NB4 (cell line): Measurements from ENCODE around the gene RANGRF.

ENCODE experiments used
- CTCF ChIP-seq: IDR thresholded peaks from one replicate; pipeline ENCODE4 v1.5.1; 2012; ENCODE audit warnings: low read depth, low read length
- MAX ChIP-seq: IDR thresholded peaks from 2 replicates; pipeline ENCODE4 v1.6.1; 2011; ENCODE audit warnings: low read depth, low read length

DNA sequence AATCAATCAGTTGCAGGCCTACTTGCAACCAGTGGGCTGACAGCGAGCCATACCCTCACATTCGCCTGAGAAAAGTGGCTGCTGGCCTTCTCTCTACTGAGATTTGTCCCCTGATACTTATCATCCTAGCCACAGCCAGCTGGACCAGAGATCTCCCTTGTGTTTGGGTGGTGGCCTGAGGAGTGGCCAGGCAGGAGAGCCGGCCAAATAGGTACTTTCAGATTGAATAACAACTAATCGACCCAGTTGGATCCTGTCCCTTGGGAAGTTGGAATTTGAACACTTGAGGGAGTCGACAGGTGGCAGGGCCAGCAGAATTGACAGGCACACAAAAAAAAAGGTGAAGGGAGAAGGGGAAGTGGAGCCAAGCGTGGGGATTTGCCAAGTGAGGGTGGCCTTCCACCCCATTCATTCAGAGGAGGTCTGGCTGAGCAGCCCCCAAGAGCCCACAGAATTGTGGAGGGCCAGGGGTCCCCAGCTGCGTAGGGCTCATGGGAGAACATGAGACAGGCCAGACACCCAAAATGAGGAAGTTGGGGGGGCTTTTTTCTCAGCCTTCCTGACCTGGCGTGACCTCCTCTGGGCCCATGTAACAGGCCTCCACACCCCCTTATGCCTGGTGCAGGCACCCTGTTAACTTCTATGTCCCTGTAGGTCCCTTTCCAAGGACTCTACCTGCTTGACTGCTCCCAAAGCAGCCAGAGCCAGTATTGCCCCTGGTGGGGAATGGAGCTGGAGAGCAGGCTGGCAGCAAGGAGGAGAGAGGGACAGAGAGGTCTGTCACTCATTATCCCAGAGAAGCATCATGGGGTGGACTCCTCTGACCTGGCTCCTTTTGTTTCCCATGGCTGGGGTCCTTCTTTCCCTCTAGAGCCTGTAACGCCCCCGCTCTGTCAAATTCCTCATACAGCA, 2.9 kb upstream of the RANGRF start:
- TF ChIP-seq CTCF (no peak), MAX (no peak)
